Anterior cingulate cortex (tissue), 58 donors: ENCODE data around the gene IRF4.
"Not testable (repeated sequence)": the region's sequence is repeated elsewhere in the genome, so short reads cannot be mapped to it uniquely, and the experiment has no call there.

Source experiments
- DNase-seq, 58 donors: peaks; one replicate each; lab custom pipeline; 2025; lab: John Stamatoyannopoulos, UW

Gene IRF4

GRCh38 chr6:411402-412145 is 20.0 kb downstream of the IRF4 start:
- DNase-seq = no peak

- DNase-seq = no peak
Measured at GRCh38 chr6:412146-412886, 20.8 kb downstream of the IRF4 start.

DNA sequence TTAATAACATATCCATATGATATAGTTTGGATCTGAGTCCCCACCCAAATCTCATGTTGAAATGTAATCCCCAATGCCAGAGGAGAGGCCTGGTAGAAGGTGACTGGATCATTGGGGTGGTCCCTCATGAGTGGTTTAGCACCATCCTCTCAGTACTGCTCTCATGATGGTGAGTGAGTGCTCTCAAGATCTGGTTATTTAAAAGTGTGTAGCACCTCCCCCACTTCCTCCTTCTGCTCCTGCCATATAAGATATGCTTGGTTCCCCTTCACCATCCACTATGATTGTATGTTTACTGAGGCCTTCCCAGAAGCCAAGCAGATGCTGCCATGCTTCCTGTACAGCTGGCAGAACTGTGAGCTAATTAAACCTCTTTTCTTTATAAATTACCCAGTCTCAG is 22.9 kb downstream of the IRF4 start:
- no peak for DNase-seq

DNA sequence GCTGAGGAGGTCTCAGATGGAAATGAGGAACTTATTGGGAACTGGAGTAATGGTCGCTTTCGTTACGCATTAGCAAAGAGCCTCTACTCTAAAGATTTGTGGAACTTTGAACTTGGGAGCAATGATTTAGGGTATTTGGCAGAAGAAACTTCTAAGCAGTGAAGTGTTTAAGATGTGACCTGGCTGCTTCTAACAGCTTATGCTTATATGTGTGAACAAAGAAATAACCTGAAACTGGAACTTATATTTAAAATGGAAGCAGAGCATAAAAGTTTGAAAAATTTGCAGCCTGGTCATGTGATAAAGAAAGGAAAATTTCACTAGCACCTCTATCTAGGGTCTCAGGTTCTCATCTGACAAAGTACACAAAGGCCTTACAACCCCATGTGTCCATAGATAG is 23.5 kb downstream of the IRF4 start:
- no peak for DNase-seq

GRCh38 chr6:421211-421610 is 29.7 kb downstream of the IRF4 start:
- no peak for DNase-seq

- no peak for DNase-seq
Measured at GRCh38 chr6:422433-423054, 31.0 kb downstream of the IRF4 start.

- no peak for DNase-seq
Measured at GRCh38 chr6:423055-423798, 31.7 kb downstream of the IRF4 start.

DNA sequence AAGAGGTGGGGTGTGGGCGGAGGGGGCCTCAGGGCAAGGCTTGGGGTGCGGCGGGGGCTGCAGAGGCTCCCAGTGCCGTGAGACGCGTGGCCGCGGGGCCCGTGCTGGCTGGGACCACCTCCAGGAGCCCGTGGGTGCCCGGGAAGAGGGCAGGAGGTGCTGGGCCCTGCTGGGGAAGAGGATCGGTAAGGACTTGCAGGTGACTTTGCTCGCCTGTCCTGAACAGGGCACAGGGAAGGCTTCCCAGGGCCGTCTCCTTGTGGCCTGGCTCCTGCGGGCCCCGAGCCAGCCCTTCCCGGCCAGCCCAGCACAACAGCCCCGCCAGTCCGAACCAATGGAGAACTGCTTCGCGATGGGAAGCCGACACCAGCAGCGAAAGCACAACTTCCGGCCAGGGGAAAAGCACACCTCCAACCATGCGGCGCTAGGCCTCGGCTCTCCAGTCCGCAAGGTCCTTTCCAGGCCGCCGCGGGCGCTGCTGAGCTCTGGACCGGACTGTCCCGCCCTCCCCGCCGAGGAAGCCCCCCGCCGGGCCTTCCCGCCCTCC is 32.3 kb downstream of the IRF4 start:
- DNase-seq = no peak

DNA sequence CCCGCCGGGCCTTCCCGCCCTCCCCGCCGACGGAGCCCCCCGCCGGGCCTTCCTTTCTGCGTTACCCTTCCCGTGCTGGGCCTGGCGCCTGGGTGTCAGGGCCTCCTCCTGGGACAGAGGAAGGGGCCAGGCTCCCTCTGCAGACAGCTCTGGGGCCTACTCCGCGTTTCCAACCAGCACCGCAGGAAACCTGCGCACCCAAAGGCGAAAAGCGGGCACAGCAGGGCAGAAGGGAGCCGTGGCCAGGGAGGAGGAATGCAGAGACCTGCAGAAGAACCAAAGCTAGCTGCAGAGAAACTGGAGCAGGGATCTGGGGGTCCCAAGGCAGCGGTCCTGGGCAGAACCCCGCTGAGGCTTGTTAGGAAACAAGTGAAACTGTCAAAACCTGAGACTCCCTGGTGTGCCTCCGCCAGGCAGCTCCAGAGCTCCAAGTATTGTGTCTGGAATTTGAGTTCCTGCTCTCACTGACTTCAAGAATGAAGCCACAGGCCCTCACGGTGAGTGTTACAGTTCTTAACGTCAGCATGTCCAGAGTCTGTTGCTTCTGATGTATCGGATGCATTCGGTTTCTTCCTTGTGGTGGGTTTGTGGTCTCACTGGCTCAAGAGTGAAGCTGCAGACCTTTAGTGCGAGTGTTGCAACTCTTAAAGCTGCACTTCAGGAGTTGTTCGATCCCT is 33.3 kb downstream of the IRF4 start:
- no peak for DNase-seq

DNA sequence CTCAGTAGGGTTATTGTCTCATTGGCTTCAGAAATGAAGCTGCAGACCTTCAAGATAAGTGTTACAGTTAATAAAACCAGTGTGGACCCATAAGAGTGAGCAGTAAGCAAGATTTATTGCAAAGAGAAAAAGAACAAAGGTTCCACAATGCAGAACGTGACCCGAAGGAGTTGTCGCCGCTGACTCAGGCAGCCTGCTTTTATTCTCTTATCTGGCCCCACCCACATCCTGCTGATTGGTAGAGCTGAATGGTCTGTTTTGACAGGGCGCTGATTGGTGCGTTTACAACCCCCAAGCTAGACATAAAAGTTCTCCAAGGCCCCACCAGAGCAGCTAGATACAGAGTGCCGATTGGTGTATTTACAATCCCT is 33.9 kb downstream of the IRF4 start:
- not testable (repeated sequence) for DNase-seq

GRCh38 chr6:426198-426738 is 34.7 kb downstream of the IRF4 start:
- not testable (repeated sequence) for DNase-seq

GRCh38 chr6:428047-428603 is 36.6 kb downstream of the IRF4 start:
- no peak for DNase-seq

- DNase-seq = no peak
Measured at GRCh38 chr6:429515-430121, 38.1 kb downstream of the IRF4 start.

GRCh38 chr6:431504-431903 is 40.0 kb downstream of the IRF4 start:
- no peak for DNase-seq

DNA sequence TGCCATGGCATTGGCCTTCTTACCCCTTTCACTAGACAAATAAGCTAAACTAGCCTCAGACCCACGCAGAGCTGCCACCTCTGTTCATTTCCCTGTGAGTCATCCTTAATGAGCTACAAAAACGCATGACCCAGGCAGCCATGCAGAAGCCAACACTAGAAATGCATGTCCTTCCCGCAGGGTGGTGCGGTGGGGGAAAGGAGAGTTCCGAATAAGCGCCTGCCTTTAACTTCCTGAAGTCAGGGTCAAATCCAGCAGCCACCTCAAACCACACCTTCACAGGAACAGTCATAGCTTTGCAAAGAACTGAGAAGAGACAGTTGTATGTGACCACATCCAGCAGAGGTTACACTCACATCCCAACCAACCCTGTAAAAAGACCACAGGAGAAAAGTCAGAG is 40.4 kb downstream of the IRF4 start:
- DNase-seq = no peak

DNA sequence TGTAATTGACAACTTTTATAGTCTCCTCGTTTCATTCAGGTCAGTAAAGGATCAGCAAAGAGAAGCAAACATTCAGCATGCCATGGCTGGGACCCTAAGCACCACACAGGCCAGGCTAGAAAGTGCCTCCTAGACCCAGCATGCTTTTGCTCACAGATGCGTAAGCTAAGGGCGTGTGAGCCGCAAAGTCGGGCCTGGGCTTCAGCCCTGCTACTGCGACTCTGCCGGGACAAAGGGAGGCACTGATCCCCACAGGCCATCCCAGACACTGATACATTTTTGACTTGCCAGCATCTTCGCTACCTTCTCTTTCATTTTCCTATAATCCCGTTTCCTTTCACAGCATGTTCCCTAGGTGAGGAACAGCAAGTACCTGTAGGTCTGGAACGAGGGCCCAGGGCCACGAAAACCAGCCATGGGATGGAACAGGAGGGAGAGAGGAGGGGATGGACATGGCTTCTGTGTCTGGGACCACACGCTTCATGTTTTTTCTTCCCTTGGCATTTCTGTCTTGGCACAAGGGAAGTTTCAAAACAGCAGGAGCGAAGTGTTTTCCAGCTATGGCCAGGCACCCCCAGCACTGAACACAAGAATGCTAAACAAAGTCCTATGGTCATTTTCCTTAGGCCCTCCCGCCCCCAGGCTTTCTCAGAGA is 42.6 kb downstream of the IRF4 start:
- no peak for DNase-seq

DNA sequence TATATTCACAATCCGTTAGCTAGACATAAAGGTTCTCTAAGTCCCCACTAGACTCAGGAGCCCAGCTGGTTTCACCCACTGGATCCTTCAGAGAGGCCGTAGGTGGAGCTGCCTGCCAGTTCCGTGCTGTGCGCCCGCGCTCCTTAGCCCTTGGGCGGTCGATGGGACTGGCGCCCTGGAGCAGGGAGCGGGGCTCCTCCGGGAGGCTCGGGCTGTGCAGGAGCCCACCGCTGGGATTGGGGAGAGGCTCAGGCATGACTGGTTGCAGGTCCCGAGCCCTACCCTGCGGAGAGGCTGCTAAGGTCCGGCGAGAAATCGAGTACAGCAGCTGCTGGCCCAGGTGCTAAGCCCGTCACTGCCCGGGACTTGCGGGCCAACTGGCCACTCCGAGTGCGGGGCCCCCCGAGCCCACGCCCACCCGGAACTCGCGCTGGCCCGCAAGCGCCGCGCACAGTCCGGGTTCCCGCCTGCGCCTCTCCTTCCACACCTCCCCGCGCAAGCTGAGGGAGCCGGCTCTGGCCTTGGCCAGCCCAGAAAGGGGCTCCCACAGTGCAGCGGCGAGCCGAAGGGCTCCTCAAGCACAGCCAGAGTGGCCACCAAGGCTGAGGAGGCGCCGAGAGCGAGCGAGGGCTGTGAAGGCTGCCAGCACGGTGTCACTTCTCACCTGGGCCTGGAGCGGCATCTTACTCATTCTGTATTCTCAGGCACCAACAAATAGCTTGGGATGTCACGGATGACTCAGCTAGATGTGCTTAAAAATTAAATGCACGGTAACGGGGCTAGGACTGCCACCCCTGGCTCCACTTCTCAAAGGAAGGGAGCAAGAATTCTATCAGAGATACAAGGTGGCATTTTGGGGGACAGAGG is 44.1 kb downstream of the IRF4 start:
- no peak for DNase-seq
